PC-9 (cell line): Measurements from ENCODE around the gene NEDD8. TPM values are rescaled to one million over a fixed set of nuclear protein-coding genes. Genes with fewer than 3 reads are reported as not detected.

ENCODE experiments used
- BruUV-seq: library from RNA; stranded (reverse); fragments of 400-500 nt; replicated peaks from 2 replicates; lab custom pipeline; 2021; lab: Mats Ljungman, UMichigan
- CTCF ChIA-PET: fragments of 300-600 bp; sonication (Branson Sonifier 250); formaldehyde crosslinking; loops from one replicate; lab custom pipeline; 2022; ENCODE audit warnings: antibody characterized with exemption; lab: Charles Lee
- POLR2A ChIA-PET: fragments of 300-600 bp; sonication (Branson Sonifier 250); formaldehyde crosslinking; loops from one replicate; lab custom pipeline; 2022; ENCODE audit warnings: antibody characterized with exemption; ENCODE audit not compliant: unreplicated experiment; lab: Charles Lee
- DNase-seq, 2 experiments: peaks; one replicate each; pipeline versions ENCODE4 v3.0.0 to v3.0.0-alpha.2; 2015 to 2022; ENCODE audit warnings: mixed read lengths in 1 of 2
- H2AFZ ChIP-seq: fragments of 200-600 bp; sonication (generic); 2 replicates; pipeline ENCODE4 v1.8.1; 2017; ENCODE audit warnings: antibody characterized with exemption
- H3F3A ChIP-seq: fragments of 200-600 bp; sonication (generic); 2 replicates; pipeline ENCODE4 v1.8.1; 2017; ENCODE audit warnings: antibody characterized with exemption, mild to moderate bottlenecking, low read depth; ENCODE audit not compliant: insufficient read depth
- H3K27ac ChIP-seq: fragments of 200-600 bp; sonication (generic); 2 replicates; pipeline ENCODE4 v1.6.1; 2016; ENCODE audit warnings: mixed run types
- H3K27me3 ChIP-seq: fragments of 200-600 bp; sonication (generic); 2 replicates; pipeline ENCODE4 v1.6.1; 2016; ENCODE audit warnings: low read depth, mixed run types; ENCODE audit not compliant: insufficient read depth
- H3K36me3 ChIP-seq: fragments of 200-600 bp; sonication (generic); 2 replicates; pipeline ENCODE4 v1.6.1; 2016; ENCODE audit warnings: low read depth, mixed run types
- H3K4me1 ChIP-seq: fragments of 200-600 bp; sonication (generic); replicated peaks from 2 replicates; pipeline ENCODE4 v1.6.1; 2016; ENCODE audit warnings: mixed run types; ENCODE audit not compliant: insufficient read depth
- H3K4me2 ChIP-seq: fragments of 200-600 bp; sonication (generic); 2 replicates; pipeline ENCODE4 v1.6.1; 2017; ENCODE audit warnings: mixed run types
- H3K4me3 ChIP-seq: fragments of 200-600 bp; sonication (generic); 2 replicates; pipeline ENCODE4 v1.6.1; 2016; ENCODE audit warnings: mixed run types
- H3K79me2 ChIP-seq: fragments of 200-600 bp; sonication (generic); 2 replicates; pipeline ENCODE4 v1.6.1; 2017; ENCODE audit warnings: low read depth, mixed run types
- H3K9me2 ChIP-seq: fragments of 200-600 bp; sonication (generic); 2 replicates; pipeline ENCODE4 v1.8.1; 2017; ENCODE audit warnings: mild to moderate bottlenecking; ENCODE audit not compliant: insufficient read depth
- H3K9me3 ChIP-seq: fragments of 200-600 bp; sonication (generic); 2 replicates; pipeline ENCODE4 v1.8.1; 2016; ENCODE audit warnings: low read depth; ENCODE audit not compliant: insufficient read depth
- H4K20me1 ChIP-seq: fragments of 200-600 bp; sonication (generic); 2 replicates; pipeline ENCODE4 v1.8.1; 2017; ENCODE audit not compliant: insufficient read depth
- CTCF ChIP-seq: fragments of 200-600 bp; sonication (generic); conservative IDR thresholded peaks from 2 replicates; pipeline ENCODE4 v1.6.1; 2017; ENCODE audit warnings: mixed run types, antibody characterized with exemption, mild to moderate bottlenecking, moderate library complexity
- EZH2 ChIP-seq: fragments of 200-600 bp; sonication (generic); IDR thresholded peaks from 2 replicates; pipeline ENCODE4 v1.8.0; 2017; ENCODE audit warnings: antibody characterized with exemption, low read depth
- intact Hi-C: fragments of 100-400 bp; cut with micrococcal nuclease; formaldehyde crosslinking; loops from one replicate; pipeline ENCODE4 v1.10.0; 2022; ENCODE audit not compliant: unreplicated experiment
- total RNA-seq: library from RNA; stranded (reverse); gene quantifications from 2 replicates; pipeline ENCODE4 v1.2.3, GENCODE V29; 2021

Gene NEDD8
- total RNA-seq, 1 experiment from 2014 or later = 179 TPM

- ChIA-PET CTCF (no interaction called here), POLR2A (no interaction called here)
- intact Hi-C loops = no loop called here
- no peak overlapping the region for H3K4me3 ChIP-seq
- no peaks in the 10 kb centered on the region for H3K9me3 ChIP-seq
- no TSS peak for BruUV-seq
- DNase-seq = no peak
- TF ChIP-seq EZH2 = no peak
- no peak for TF ChIP-seq CTCF
- no peaks in the 10 kb centered on the region for H3K27me3 ChIP-seq
- no peaks in the 10 kb centered on the region for H3K36me3 ChIP-seq
- H3F3A ChIP-seq = peaks cover 8% of the 10 kb centered on the region; the same call in 1 of the 2 replicates
- H2AFZ ChIP-seq = no peak overlapping the region
- H3K4me2 ChIP-seq = no peak overlapping the region
- no peaks in the 10 kb centered on the region for H4K20me1 ChIP-seq
- H3K9me2 ChIP-seq = no peaks in the 10 kb centered on the region
- H3K27ac ChIP-seq = no peak overlapping the region
- peaks cover 12% of the 10 kb centered on the region for H3K4me1 ChIP-seq
- peaks cover 26% of the 10 kb centered on the region for H3K79me2 ChIP-seq
Observed at GRCh38 chr14:24236689-24237462, 4.7 kb upstream of the NEDD8 start.

- POLR2A ChIA-PET = no interaction called here
- peaks cover 34% of the 10 kb centered on the region for H3K79me2 ChIP-seq
Observed at GRCh38 chr14:24235804-24236688, 3.9 kb upstream of the NEDD8 start.

More at GRCh38 chr14:24235804-24236688, 3.9 kb upstream of the NEDD8 start:
- Histone ChIP-seq H3K4me1 (peaks cover 12% of the 10 kb centered on the region), H3F3A (peaks cover 8% of the 10 kb centered on the region; the same call in 1 of the 2 replicates), H3K27ac (no peak overlapping the region), H4K20me1 (no peaks in the 10 kb centered on the region), H3K4me3 (no peak overlapping the region), H3K9me3 (no peaks in the 10 kb centered on the region), H3K9me2 (no peaks in the 10 kb centered on the region), H2AFZ (no peak overlapping the region), H3K4me2 (no peak overlapping the region), H3K36me3 (no peaks in the 10 kb centered on the region), H3K27me3 (no peaks in the 10 kb centered on the region)
- DNase-seq = no peak
- BruUV-seq = no TSS peak
- CTCF ChIA-PET = no interaction called here
- intact Hi-C loops = no loop called here
- no peak for TF ChIP-seq CTCF
- TF ChIP-seq EZH2 = no peak
